ENCODE data around the gene CDK5R2.
A peak's percentile ranks its signal among the peaks of the same experiment; 100 is the strongest.

CDK5R2 gene

GRCh38 chr2:218990052-218990451 is 30.6 kb downstream of the CDK5R2 start:
- DNase-seq (ENCODE audit: low read depth) = no peak

- no peak for DNase-seq (ENCODE audit: low read depth)
These were observed 31.1 kb downstream of the CDK5R2 start for GRCh38 chr2:218990612-218991011.

DNA sequence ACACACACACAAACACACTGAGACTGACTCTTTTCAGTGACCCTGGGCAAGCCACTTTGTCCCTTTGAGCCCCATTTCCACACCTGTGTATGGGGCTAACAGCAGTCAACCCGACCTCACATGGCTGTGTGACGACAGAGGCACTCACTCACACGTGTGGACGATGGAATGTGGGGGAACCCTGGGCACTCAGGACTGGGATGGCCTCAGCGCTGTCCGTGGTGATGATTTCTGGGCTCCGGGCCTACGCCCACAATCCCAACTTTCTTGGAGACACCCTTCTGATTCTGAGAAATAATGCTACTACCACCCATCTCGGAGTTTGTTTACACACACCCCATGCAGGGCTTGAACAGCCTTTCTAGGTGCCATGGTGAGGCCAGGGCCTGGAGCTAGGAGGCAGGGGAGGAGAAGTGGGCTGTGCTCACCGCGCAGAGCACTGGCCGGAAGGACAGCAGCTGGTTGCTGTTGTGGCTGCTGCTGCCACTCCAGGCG is 32.3 kb downstream of the CDK5R2 start:
- DNase-seq (ENCODE audit: low read depth) = peak; percentile 43

DNA sequence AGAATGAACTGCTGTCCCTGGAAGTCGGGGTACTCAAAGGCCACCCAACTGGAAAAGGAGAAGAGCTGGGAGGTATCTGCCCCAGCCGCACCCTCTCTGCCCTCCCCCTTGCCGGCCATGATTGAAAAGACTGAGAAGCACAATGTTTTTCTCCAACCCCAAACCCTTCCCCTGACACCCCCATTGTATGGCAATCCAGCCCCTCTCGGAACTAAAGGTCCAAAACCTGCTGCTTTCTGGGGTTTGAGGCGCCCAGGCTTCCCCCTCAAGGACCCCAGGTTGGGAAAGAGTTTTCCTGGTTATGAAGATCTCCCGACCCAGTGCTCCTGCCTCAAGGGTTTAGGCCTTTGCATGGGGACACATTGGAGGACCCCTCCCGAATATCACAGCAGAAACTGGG is 32.7 kb downstream of the CDK5R2 start:
- no peak for DNase-seq (ENCODE audit: low read depth)

GRCh38 chr2:218992703-218993344 is 33.4 kb downstream of the CDK5R2 start:
- DNase-seq (ENCODE audit: low read depth) = no peak

DNA sequence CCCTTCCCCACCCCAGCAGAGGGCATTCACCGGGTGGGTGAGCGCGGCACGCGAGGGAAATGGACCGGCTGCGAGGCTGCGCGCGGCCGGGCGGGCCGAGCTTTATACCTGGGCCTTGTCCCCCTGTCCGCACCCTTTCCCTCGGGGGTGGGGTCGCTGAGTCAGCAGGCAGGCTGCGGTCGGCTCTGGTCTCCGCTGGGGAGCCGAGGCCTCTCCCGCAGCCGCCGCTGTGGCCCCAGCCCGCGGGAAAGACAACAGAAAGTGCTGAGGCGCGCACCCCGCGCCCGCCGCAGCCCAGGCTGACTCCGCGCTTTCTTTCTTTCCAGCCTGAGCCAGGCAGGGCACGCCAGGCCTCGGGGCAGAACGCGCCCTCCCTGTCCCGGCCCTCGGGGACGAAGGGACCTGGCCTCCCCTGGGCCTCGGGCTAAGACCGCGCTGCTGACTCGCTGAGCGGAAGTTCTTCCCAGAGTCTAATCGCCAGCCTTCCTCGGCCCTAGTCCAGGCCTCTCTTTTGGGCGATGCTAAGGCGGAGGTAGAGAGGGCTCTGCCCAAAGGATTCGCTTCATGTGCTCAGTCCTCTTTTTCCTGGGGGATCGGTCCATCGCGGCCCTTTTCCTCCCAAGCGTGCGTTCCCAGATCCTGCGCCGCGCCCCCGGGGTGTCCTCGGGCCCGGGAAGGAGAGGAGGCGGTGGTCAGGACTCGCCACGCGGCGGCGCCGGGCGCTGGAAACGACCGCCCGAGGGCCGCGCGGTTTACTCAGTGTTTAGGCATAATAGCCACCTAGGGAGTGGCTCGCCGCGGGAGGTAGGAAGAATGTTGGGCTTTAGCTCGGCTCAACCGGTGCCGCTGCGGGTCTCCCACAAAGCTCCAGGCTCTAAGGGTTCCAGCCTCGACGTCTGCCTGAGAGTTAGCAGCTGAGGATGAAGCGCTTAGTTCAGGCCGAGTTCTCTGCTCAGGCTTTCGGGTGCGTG is 34.2 kb downstream of the CDK5R2 start, which contains the start of gene CRYBA2:
TSS of gene CRYBA2 (minus strand) at position 78 of the 971 bp plus-strand sequence. CDS start 246 bp downstream, outside the sequence.
- DNase-seq (ENCODE audit: low read depth) = peak; percentile 24

- no peak for DNase-seq (ENCODE audit: low read depth)
These were observed 36.1 kb downstream of the CDK5R2 start for GRCh38 chr2:218995561-218995960.

- DNase-seq (ENCODE audit: low read depth) = peak; percentile 68
These were observed 36.7 kb downstream of the CDK5R2 start for GRCh38 chr2:218995972-218996711.

DNA sequence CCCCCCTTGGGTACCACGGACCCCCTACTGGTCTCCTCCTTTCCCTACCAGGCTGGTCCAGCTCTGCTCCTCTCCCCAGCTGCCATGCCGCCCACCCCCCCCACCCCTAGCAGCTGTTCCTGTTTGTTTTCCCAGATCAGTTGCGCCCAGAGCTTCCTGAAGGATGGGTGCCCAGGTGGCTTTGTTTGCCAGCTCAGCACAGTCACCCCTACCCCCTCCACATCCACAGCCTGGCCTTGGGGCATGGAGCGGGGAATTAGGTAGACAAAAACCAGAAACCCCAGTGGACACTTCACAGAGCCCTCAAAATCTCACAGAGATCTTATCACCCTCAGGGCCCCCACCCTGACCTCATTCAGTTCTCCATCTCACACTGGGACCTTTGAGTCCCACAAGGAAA is 37.5 kb downstream of the CDK5R2 start:
- DNase-seq (ENCODE audit: low read depth) = no peak

- DNase-seq (ENCODE audit: low read depth) = no peak
These were observed 38.3 kb downstream of the CDK5R2 start for GRCh38 chr2:218997731-218998130.

DNA sequence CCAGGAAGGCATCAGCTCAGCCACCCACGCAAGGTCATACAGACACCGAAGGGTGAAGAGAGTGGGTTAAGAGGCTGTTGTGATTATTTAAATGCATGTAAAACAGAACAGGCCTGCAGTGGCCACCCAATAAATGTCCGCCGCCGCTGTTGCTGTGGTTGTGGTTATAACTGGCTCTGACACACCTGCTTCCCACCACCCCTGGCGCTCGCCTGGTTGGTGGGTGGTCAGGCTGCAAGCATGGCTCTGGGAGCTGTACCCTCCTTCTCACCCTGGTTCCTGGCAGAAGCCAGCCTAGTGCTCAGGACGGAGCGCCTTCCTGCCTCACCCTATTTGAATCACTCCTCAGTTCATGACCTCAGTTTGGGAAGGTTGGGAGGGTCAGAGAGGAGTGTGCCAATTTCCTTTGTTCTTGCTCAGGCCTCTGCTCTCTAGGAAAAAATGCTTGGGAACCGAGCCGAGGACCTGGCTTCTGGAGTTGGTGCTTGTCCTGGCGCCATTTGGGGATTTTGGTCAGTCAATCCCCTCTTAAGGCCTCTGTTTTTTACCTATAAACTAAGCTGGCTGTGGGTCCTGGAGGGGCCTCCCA is 39.0 kb downstream of the CDK5R2 start:
- no peak for DNase-seq (ENCODE audit: low read depth)

- no peak for DNase-seq (ENCODE audit: low read depth)
These were observed 39.8 kb downstream of the CDK5R2 start for GRCh38 chr2:218999021-218999880.

GRCh38 chr2:218999881-219000568 is 40.6 kb downstream of the CDK5R2 start:
- DNase-seq (ENCODE audit: low read depth) = no peak

DNA sequence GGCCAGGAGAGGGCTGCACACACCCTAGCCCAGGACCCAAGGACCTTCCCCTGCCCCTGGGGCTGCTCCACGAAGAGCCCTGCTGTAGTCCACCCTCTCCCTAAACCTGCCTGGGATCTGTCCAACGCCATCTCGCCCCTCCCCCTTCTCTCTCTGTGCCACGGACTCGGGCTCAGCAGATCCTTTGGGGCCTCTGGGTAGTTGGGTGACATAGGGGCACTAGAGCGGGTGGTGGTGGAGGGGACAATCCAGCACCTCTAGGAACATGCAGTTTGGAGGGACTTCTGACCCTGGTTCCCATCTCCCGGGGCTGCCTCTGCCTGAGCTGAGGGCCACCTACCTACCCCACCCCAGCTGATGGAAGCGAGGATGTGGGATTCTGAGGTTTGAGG is 41.1 kb downstream of the CDK5R2 start:
- no peak for DNase-seq (ENCODE audit: low read depth)

DNA sequence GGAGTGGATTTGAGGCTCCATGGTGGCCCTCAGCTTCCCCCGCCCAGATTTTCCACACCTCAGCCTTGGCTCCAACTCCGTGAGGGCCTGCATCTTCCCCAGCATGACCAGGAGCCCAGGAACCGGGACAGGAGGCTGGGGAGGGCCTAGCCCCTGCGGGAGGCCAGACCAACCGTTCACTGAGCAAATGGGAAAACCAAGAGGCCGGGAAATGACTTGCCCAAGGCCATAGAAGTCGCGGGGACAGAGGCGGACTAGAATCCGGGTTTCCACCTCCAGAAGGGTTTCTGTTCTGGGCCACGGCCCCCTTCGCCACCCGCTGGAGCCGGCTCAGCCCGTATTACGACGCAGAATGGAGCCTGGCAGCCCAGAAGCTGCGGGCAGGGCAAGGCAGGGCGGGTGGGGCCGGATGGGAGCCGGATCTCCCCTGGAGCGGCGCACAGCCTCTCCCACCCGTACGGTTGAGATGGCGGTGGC is 41.7 kb downstream of the CDK5R2 start:
- DNase-seq (ENCODE audit: low read depth) = no peak

- DNase-seq (ENCODE audit: low read depth) = no peak
These were observed 42.3 kb downstream of the CDK5R2 start for GRCh38 chr2:219001577-219002394.

GRCh38 chr2:219002395-219003266 is 43.2 kb downstream of the CDK5R2 start:
- DNase-seq (ENCODE audit: low read depth) = no peak

GRCh38 chr2:219003267-219003634 is 43.8 kb downstream of the CDK5R2 start:
- peak; percentile 26 for DNase-seq (ENCODE audit: low read depth)

Data from iris pigment epithelial cell (primary cell).